Mesenchymal stem cell (in vitro differentiated cells and primary cell): ENCODE measurements around the gene CDC123.
"Not testable (repeated sequence)": the region's sequence is repeated elsewhere in the genome, so short reads cannot be mapped to it uniquely, and the experiment has no call there.

Experiments
- DNase-seq: peaks from one replicate; pipeline ENCODE4 v3.0.0-alpha.2; 2013
- H2AFZ ChIP-seq: one replicate; pipeline ENCODE4 v1.6.1; 2013; ENCODE audit warnings: low read depth, mild to moderate bottlenecking, control low read depth, inconsistent platforms, low read length, moderate library complexity
- H2AK5ac ChIP-seq: 2 replicates; pipeline ENCODE4 v1.6.1; 2013; ENCODE audit warnings: low read length, moderate library complexity, mild to moderate bottlenecking, inconsistent platforms; ENCODE audit not compliant: severe bottlenecking
- H2BK120ac ChIP-seq: one replicate; pipeline ENCODE4 v1.6.1; 2013; ENCODE audit warnings: low read depth, mild to moderate bottlenecking, inconsistent platforms, low read length, moderate library complexity
- H2BK12ac ChIP-seq, 2 experiments: one replicate each; pipeline ENCODE4 v1.6.1; 2013; ENCODE audit warnings: inconsistent platforms in 2 of 2, low read length in 2 of 2, mild to moderate bottlenecking in 2 of 2, moderate library complexity in 2 of 2, control low read depth in 1 of 2
- H2BK15ac ChIP-seq: one replicate; pipeline ENCODE4 v1.6.1; 2013; ENCODE audit warnings: mild to moderate bottlenecking, low read depth, inconsistent platforms; ENCODE audit not compliant: poor library complexity, severe bottlenecking
- H2BK5ac ChIP-seq: 2 replicates; pipeline ENCODE4 v1.6.1; 2013; ENCODE audit warnings: low read depth, mild to moderate bottlenecking, low read length, control low read depth, inconsistent platforms; ENCODE audit not compliant: poor library complexity, severe bottlenecking
- H3K14ac ChIP-seq, 2 experiments: one replicate each; pipeline ENCODE4 v1.6.1; 2013; ENCODE audit warnings: inconsistent platforms in 2 of 2, low read length in 2 of 2, control low read depth in 1 of 2, mild to moderate bottlenecking in 1 of 2, moderate library complexity in 1 of 2
- H3K18ac ChIP-seq, 2 experiments: one replicate each; pipeline ENCODE4 v1.6.1; 2013; ENCODE audit warnings: inconsistent platforms in 2 of 2, low read length in 2 of 2, control low read depth in 1 of 2, low read depth in 1 of 2, mild to moderate bottlenecking in 1 of 2
- H3K23ac ChIP-seq, 2 experiments: one replicate each; pipeline ENCODE4 v1.6.1; 2013; ENCODE audit warnings: inconsistent platforms in 2 of 2, low read length in 2 of 2, mild to moderate bottlenecking in 2 of 2, moderate library complexity in 2 of 2, control low read depth in 1 of 2
- H3K27ac ChIP-seq: 2 replicates; pipeline ENCODE4 v1.5.1; 2013; ENCODE audit warnings: mild to moderate bottlenecking, moderate library complexity, low read length, control low read depth, inconsistent platforms; ENCODE audit not compliant: poor library complexity, severe bottlenecking
- H3K27me3 ChIP-seq, 2 experiments: 2 replicates each; pipeline versions ENCODE4 v1.6.1 to v1.7.0; 2013; ENCODE audit warnings: low read length in 2 of 2, mild to moderate bottlenecking in 2 of 2, moderate library complexity in 2 of 2, control low read depth in 1 of 2, inconsistent platforms in 1 of 2; ENCODE audit not compliant: control insufficient read depth in 1 of 2, insufficient read depth in 1 of 2
- H3K36me3 ChIP-seq, 2 experiments: 2 replicates each; pipeline versions ENCODE4 v1.6.1 to v1.7.0; 2013; ENCODE audit warnings: low read length in 2 of 2, control low read depth in 1 of 2, inconsistent platforms in 1 of 2, low read depth in 1 of 2, mild to moderate bottlenecking in 1 of 2; ENCODE audit not compliant: insufficient read depth in 2 of 2, control insufficient read depth in 1 of 2
- H3K4ac ChIP-seq, 2 experiments: one replicate each; pipeline ENCODE4 v1.6.1; 2013; ENCODE audit warnings: inconsistent platforms in 2 of 2, low read length in 2 of 2, mild to moderate bottlenecking in 2 of 2, moderate library complexity in 2 of 2, control low read depth in 1 of 2, low read depth in 1 of 2
- H3K4me1 ChIP-seq: 2 replicates; pipeline ENCODE4 v1.6.1; 2013; ENCODE audit warnings: low read depth, low read length, control low read depth; ENCODE audit not compliant: control insufficient read depth, insufficient read depth
- H3K4me2 ChIP-seq: 2 replicates; pipeline ENCODE4 v1.6.1; 2013; ENCODE audit warnings: low read length, mild to moderate bottlenecking, inconsistent platforms; ENCODE audit not compliant: poor library complexity, severe bottlenecking
- H3K4me3 ChIP-seq, 2 experiments: 2 replicates each; pipeline versions ENCODE4 v1.5.1 to v1.7.0; 2013; ENCODE audit warnings: low read length in 2 of 2, mild to moderate bottlenecking in 2 of 2, control low read depth in 1 of 2, low read depth in 1 of 2; ENCODE audit not compliant: insufficient read depth in 1 of 2
- H3K79me1 ChIP-seq: replicated peaks from 2 replicates; pipeline ENCODE4 v1.6.1; 2013; ENCODE audit warnings: mild to moderate bottlenecking, control low read depth, low read length, inconsistent platforms; ENCODE audit not compliant: poor library complexity, severe bottlenecking
- H3K9ac ChIP-seq: 2 replicates; pipeline ENCODE4 v1.7.0; 2013; ENCODE audit warnings: mild to moderate bottlenecking, low read length, moderate library complexity
- H3K9me3 ChIP-seq: 2 replicates; pipeline ENCODE4 v1.7.0; 2013; ENCODE audit warnings: mild to moderate bottlenecking, low read length; ENCODE audit not compliant: control insufficient read depth
- H4K8ac ChIP-seq: one replicate; pipeline ENCODE4 v1.6.1; 2013; ENCODE audit warnings: inconsistent platforms, mild to moderate bottlenecking, low read length, moderate library complexity
- H4K91ac ChIP-seq: one replicate; pipeline ENCODE4 v1.6.1; 2013; ENCODE audit warnings: mild to moderate bottlenecking, low read length, inconsistent platforms
- WGBS: methylation state at CpG from one replicate; pipeline ENCODE4 v1.1.7; 2013; ENCODE audit warnings: mixed read lengths; 5-methylcytosine and 5-hydroxymethylcytosine counted together

Gene CDC123

DNA sequence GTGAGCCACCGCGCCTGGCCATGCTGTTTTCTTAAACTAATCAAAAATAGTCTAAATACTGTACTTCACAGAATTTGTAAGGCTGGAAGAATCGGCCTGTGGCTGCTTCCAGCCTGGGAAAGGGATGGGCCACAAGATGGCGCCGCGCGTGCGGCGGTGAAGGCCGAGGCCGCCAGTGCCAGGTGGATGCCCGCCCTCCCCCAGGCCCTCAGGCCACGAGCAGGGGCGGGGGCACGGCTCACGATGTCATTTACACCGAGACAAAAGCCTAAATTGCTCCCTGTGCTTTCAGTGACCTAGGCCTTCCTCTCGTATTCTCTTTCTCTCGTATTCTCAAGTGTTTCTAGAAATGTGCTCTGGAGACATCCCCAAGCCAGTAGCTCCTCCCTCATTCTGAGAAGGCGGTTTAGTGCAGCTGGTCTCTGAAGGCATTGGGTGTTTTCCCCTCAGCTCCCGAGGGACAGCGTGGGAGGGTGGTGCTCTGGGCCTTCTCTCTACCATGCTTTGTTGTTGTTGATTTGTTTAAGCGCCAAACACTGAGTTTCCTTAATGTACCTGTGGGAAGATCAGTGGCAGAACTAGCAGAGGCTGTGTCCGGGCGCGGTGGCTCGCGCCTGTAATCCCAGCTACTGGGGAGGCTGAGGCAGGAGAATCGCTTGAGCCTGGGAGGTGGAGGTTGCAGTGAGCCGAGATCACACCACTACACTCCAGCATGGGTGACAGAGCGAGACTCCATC, 68.4 kb downstream of the CDC123 start:
- H2BK120ac ChIP-seq, result no peak overlapping the region
- no peak overlapping the region for H3K4ac ChIP-seq

DNA sequence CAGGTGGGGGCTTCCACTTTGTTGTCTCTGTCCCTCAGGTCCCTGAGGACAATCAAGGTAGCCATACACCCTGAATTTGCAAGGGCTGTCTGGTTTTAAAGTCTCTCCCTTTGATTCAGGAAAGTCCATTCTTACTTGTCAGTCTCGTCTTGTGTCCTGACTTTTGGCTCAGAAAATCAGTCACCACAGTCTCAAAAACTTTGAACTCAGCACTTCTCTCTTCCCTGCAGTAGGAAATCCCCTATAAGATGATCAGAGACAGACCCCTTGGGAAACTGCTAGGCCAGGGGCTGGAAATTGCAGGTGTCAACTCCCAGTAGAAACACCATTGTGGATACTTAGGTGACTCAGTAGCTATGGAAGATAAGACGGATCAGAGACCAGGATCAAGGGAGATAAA, 73.1 kb downstream of the CDC123 start:
- Histone ChIP-seq H2BK120ac (no peak overlapping the region), H3K4ac (no peak overlapping the region), H3K18ac (no peak overlapping the region), H3K4me1 (peaks cover 3% of the 10 kb centered on the region), H3K27me3 (no peaks in the 10 kb centered on the region), H2AFZ (no peak overlapping the region), H4K91ac (no peak overlapping the region), H3K4me2 (no peak overlapping the region), H3K79me1 (no peaks in the 10 kb centered on the region), H3K9me3 (no peaks in the 10 kb centered on the region), H3K23ac (no peak overlapping the region), H3K27ac (no peak overlapping the region), H3K14ac (peak overlapping the region in 1 of 2 experiments; percentile 20), H2AK5ac (peak overlapping the region; percentile 65), H3K9ac (no peak overlapping the region), H2BK15ac (no peak overlapping the region), H3K4me3 (no peak overlapping the region), H2BK5ac (peak overlapping the region; percentile 19), H3K36me3 (no peaks in the 10 kb centered on the region), H2BK12ac (peak overlapping the region in 1 of 2 experiments; percentile 72), H4K8ac (no peak overlapping the region)
- no peak for DNase-seq
- 100% methylated on average over 2 of the region's 2 CpGs for WGBS

More for the DNA sequence above, 68.4 kb downstream of the CDC123 start:
- H3K27ac ChIP-seq, result peak overlapping the region; percentile 10
- no peak overlapping the region for H3K23ac ChIP-seq
- peaks cover 3% of the 10 kb centered on the region for H3K4me1 ChIP-seq
- peak overlapping the region in 1 of 2 experiments; percentile 7 for H3K18ac ChIP-seq
- no peak overlapping the region for H2BK15ac ChIP-seq
- peak overlapping the region; percentile 78 for H3K9ac ChIP-seq
- H4K91ac ChIP-seq, result no peak overlapping the region
- WGBS, result 19% methylated on average over 23 of the region's 31 CpGs
- no peak overlapping the region for H2BK12ac ChIP-seq
- peak; percentile 84 for DNase-seq
- no peaks in the 10 kb centered on the region for H3K9me3 ChIP-seq
- no peak overlapping the region for H2AK5ac ChIP-seq
- no peak overlapping the region for H2AFZ ChIP-seq
- H3K79me1 ChIP-seq, result no peaks in the 10 kb centered on the region
- H3K27me3 ChIP-seq, result no peaks in the 10 kb centered on the region
- H4K8ac ChIP-seq, result no peak overlapping the region
- peak overlapping the region; percentile 40 to 73 for H3K4me3 ChIP-seq
- H3K4me2 ChIP-seq, result peak overlapping the region; percentile 84
- no peaks in the 10 kb centered on the region for H3K36me3 ChIP-seq
- H3K14ac ChIP-seq, result no peak overlapping the region
- peak overlapping the region; percentile 67 for H2BK5ac ChIP-seq

DNA sequence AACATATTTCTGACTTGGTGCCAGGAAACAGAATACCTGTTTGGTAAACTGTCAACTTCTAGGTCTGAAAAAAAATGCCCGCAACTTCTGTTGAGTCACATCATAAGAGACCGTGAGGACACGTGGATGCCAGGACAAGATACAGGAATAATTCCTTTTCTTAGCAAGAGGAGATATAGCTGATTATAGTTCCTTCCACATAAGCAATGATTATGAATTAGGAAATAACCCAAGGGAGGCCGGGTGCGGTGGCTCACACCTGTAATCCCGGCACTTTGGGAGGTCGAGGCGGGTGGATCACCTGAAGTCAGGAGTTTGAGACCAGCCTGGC, 75.2 kb downstream of the CDC123 start:
- WGBS, result 98% methylated on average over 8 of the region's 8 CpGs
- Histone ChIP-seq H2BK15ac (no peak overlapping the region), H2AFZ (no peak overlapping the region), H4K8ac (no peak overlapping the region), H3K27ac (peak overlapping the region; percentile 61), H3K9ac (peak overlapping the region; percentile 47), H3K27me3 (no peaks in the 10 kb centered on the region), H3K79me1 (no peaks in the 10 kb centered on the region), H2BK5ac (no peak overlapping the region), H3K23ac (no peak overlapping the region), H3K4me2 (no peak overlapping the region), H2BK12ac (no peak overlapping the region), H2BK120ac (no peak overlapping the region), H3K9me3 (no peaks in the 10 kb centered on the region), H3K14ac (no peak overlapping the region), H2AK5ac (no peak overlapping the region), H3K18ac (no peak overlapping the region), H3K4ac (no peak overlapping the region), H3K36me3 (no peaks in the 10 kb centered on the region), H3K4me1 (no peaks in the 10 kb centered on the region), H4K91ac (no peak overlapping the region), H3K4me3 (no peak overlapping the region)
- DNase-seq, result no peak

DNA sequence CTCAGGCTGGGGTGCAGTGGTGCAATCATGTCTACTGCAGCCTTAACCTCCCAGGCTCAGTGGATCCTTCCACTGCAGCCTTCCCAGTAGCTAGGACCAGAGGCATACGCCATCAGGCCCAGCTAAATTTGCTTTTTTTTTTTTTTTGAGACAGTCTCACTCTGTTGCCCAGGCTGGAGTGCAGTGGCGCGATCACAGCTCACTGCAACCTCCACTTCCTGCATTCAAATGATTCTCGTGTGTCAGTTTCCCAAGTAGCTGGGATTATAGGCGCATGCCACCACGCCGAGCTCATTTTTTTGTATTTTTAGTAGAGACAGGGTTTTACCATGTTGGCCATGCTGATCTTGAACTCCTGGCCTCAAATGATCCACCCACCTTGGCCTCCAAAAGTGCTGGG, 81.9 kb downstream of the CDC123 start:
- H3K4ac ChIP-seq, H2BK5ac ChIP-seq, H3K23ac ChIP-seq, H2BK15ac ChIP-seq, H3K4me3 ChIP-seq, H2AFZ ChIP-seq, H3K4me2 ChIP-seq, H4K91ac ChIP-seq, H3K79me1 ChIP-seq, H3K14ac ChIP-seq, H3K27me3 ChIP-seq, H2AK5ac ChIP-seq, H3K36me3 ChIP-seq, H3K4me1 ChIP-seq, DNase-seq, H2BK120ac ChIP-seq, H3K18ac ChIP-seq, H3K9ac ChIP-seq, H4K8ac ChIP-seq, H3K9me3 ChIP-seq, H2BK12ac ChIP-seq, H3K27ac ChIP-seq: not testable (repeated sequence)
- 96% methylated on average over 1 of the region's 7 CpGs for WGBS
